GM18951 (cell line): ENCODE measurements around the gene SCN9A.
"Not testable (repeated sequence)": the region's sequence is repeated elsewhere in the genome, so short reads cannot be mapped to it uniquely, and the experiment has no call there.

ENCODE experiments used
- POLR2A ChIP-seq: IDR thresholded peaks from 4 replicates; pipeline ENCODE4 v1.6.1; 2011; ENCODE audit warnings: mild to moderate bottlenecking; ENCODE audit not compliant: insufficient read length, insufficient read depth; ENCODE audit errors: extremely low read depth
- in situ Hi-C: fragments of 300-500 bp; cut with MboI; formaldehyde crosslinking; loops from one replicate; pipeline ENCODE4 v1.12.0; 2022; ENCODE audit warnings: low sequenced_read_pairs, mixed read lengths, inconsistent platforms; ENCODE audit not compliant: unreplicated experiment

The SCN9A gene

GRCh38 chr2:166375736-166376487 is at the start of gene SCN9A:
Gene SCN9A (minus strand): TSS chr2:166375944. CDS start chr2:166311756, 64,188 bp downstream.
- in situ Hi-C loops = no loop called here
- no peak for TF ChIP-seq POLR2A

GRCh38 chr2:166424841-166425240 is 49.1 kb upstream of the SCN9A start:
- in situ Hi-C loops = no loop called here
- no peak for TF ChIP-seq POLR2A

- TF ChIP-seq POLR2A = no peak
- in situ Hi-C loops = no loop called here
Observed at GRCh38 chr2:166419616-166419934, 43.8 kb upstream of the SCN9A start.

- TF ChIP-seq POLR2A = no peak
- in situ Hi-C loops = no loop called here
Observed at GRCh38 chr2:166418853-166419615, 43.3 kb upstream of the SCN9A start.

GRCh38 chr2:166417669-166418068 is 41.9 kb upstream of the SCN9A start:
- TF ChIP-seq POLR2A = no peak
- in situ Hi-C loops = no loop called here

GRCh38 chr2:166413255-166413654 is 37.5 kb upstream of the SCN9A start:
- TF ChIP-seq POLR2A = no peak
- in situ Hi-C loops = no loop called here

- in situ Hi-C loops = no loop called here
- TF ChIP-seq POLR2A = no peak
Observed at GRCh38 chr2:166411473-166412230, 35.9 kb upstream of the SCN9A start.

- in situ Hi-C loops = no loop called here
- TF ChIP-seq POLR2A = no peak
Observed at GRCh38 chr2:166410828-166411472, 35.2 kb upstream of the SCN9A start.

GRCh38 chr2:166407746-166408145 is 32.0 kb upstream of the SCN9A start:
- in situ Hi-C loops = not testable (repeated sequence)

- TF ChIP-seq POLR2A = no peak
- in situ Hi-C loops = no loop called here
Observed at GRCh38 chr2:166406374-166406773, 30.6 kb upstream of the SCN9A start.

GRCh38 chr2:166405569-166405926 is 29.8 kb upstream of the SCN9A start:
- no peak for TF ChIP-seq POLR2A
- in situ Hi-C loops = no loop called here

- TF ChIP-seq POLR2A = no peak
- in situ Hi-C loops = no loop called here
Observed at GRCh38 chr2:166404831-166405568, 29.3 kb upstream of the SCN9A start.

- in situ Hi-C loops = no loop called here
- TF ChIP-seq POLR2A = no peak
Observed at GRCh38 chr2:166394245-166394644, 18.5 kb upstream of the SCN9A start.

GRCh38 chr2:166393008-166393407 is 17.3 kb upstream of the SCN9A start:
- no peak for TF ChIP-seq POLR2A
- in situ Hi-C loops = no loop called here
